ENCODE results near the gene RNF32. TPM values are rescaled to one million over a fixed set of nuclear protein-coding genes. Genes with fewer than 3 reads are reported as not detected.

Gene RNF32
- polyA plus RNA-seq, 1 donor (not counting 4 experiments of a cell fraction or from before 2014, with no cell fraction given), result 0.34 TPM

GRCh38 chr7:156703773-156704482 lies 63.4 kb downstream of the RNF32 start:
- Histone ChIP-seq H3K4me2 (ENCODE audit: control insufficient read depth, extremely low read depth, insufficient read depth, low read depth, low read length) (no peak overlapping the region), H3K4me1 (ENCODE audit: control insufficient read depth, extremely low read depth, insufficient read depth, low read length) (no peaks in the 10 kb centered on the region), H3K9me3 (ENCODE audit: control insufficient read depth, low read depth, low read length) (no peaks in the 10 kb centered on the region), H3K9ac (ENCODE audit: control insufficient read depth, extremely low read depth, insufficient read depth, low read length) (no peak overlapping the region), H3K79me2 (ENCODE audit: control insufficient read depth, insufficient read depth, low read length) (no peaks in the 10 kb centered on the region), H2AFZ (ENCODE audit: control insufficient read depth, low read length) (no peak overlapping the region), H3K27me3 (ENCODE audit: control insufficient read depth, extremely low read depth, insufficient read depth, low read length) (no peaks in the 10 kb centered on the region), H3K9me1 (ENCODE audit: control insufficient read depth, extremely low read depth, insufficient read depth, low read length) (no peaks in the 10 kb centered on the region), H3K27ac (ENCODE audit: control insufficient read depth, insufficient read depth, low read length) (no peak overlapping the region), H4K20me1 (ENCODE audit: control insufficient read depth, extremely low read depth, insufficient read depth, low read length) (no peaks in the 10 kb centered on the region), H3K36me3 (ENCODE audit: control insufficient read depth in 2 of 2, extremely low read depth in 1 of 2, insufficient read depth in 2 of 2, low read length in 2 of 2) (no peaks in the 10 kb centered on the region), H3K4me3 (ENCODE audit: control insufficient read depth in 2 of 3, extremely low read depth in 1 of 3, insufficient read depth in 2 of 3, low read depth in 1 of 3, low read length in 3 of 3) (no peak overlapping the region)
- dilution Hi-C loops (cut with MboI; ENCODE audit: extremely low pct_ligation_motif_present, low sequenced_read_pairs), result no loop called here
- DNase-seq (ENCODE audit: low read depth, low spot score) (no peak), FAIRE-seq (no peak)
- TF ChIP-seq EZH2 (IDR thresholded peaks at IDR 0.05; ENCODE audit: low read length), result no peak
- TF ChIP-seq, protein P1, sequence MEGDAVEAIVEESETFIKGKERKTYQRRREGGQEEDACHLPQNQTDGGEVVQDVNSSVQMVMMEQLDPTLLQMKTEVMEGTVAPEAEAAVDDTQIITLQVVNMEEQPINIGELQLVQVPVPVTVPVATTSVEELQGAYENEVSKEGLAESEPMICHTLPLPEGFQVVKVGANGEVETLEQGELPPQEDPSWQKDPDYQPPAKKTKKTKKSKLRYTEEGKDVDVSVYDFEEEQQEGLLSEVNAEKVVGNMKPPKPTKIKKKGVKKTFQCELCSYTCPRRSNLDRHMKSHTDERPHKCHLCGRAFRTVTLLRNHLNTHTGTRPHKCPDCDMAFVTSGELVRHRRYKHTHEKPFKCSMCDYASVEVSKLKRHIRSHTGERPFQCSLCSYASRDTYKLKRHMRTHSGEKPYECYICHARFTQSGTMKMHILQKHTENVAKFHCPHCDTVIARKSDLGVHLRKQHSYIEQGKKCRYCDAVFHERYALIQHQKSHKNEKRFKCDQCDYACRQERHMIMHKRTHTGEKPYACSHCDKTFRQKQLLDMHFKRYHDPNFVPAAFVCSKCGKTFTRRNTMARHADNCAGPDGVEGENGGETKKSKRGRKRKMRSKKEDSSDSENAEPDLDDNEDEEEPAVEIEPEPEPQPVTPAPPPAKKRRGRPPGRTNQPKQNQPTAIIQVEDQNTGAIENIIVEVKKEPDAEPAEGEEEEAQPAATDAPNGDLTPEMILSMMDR (optimal IDR thresholded peaks at IDR 0.05 in 1 of 3, IDR thresholded peaks at IDR 0.05 in 1 of 3, conservative IDR thresholded peaks at IDR 0.05 in 1 of 3; ENCODE audit: extremely low read depth in 1 of 3, insufficient read depth in 2 of 3, low read length in 3 of 3), result no peak

GRCh38 chr7:156722043-156722826 lies 81.7 kb downstream of the RNF32 start:
- Histone ChIP-seq H3K27me3 (ENCODE audit: control insufficient read depth, extremely low read depth, insufficient read depth, low read length) (no peaks in the 10 kb centered on the region), H3K36me3 (ENCODE audit: control insufficient read depth in 2 of 2, extremely low read depth in 1 of 2, insufficient read depth in 2 of 2, low read length in 2 of 2) (no peaks in the 10 kb centered on the region), H3K4me3 (ENCODE audit: control insufficient read depth in 2 of 3, extremely low read depth in 1 of 3, insufficient read depth in 2 of 3, low read depth in 1 of 3, low read length in 3 of 3) (no peak overlapping the region), H3K9ac (ENCODE audit: control insufficient read depth, extremely low read depth, insufficient read depth, low read length) (no peak overlapping the region), H2AFZ (ENCODE audit: control insufficient read depth, low read length) (no peak overlapping the region), H4K20me1 (ENCODE audit: control insufficient read depth, extremely low read depth, insufficient read depth, low read length) (no peaks in the 10 kb centered on the region), H3K27ac (ENCODE audit: control insufficient read depth, insufficient read depth, low read length) (no peak overlapping the region), H3K9me3 (ENCODE audit: control insufficient read depth, low read depth, low read length) (no peaks in the 10 kb centered on the region), H3K4me2 (ENCODE audit: control insufficient read depth, extremely low read depth, insufficient read depth, low read depth, low read length) (no peak overlapping the region), H3K9me1 (ENCODE audit: control insufficient read depth, extremely low read depth, insufficient read depth, low read length) (no peaks in the 10 kb centered on the region), H3K79me2 (ENCODE audit: control insufficient read depth, insufficient read depth, low read length) (no peaks in the 10 kb centered on the region), H3K4me1 (ENCODE audit: control insufficient read depth, extremely low read depth, insufficient read depth, low read length) (no peaks in the 10 kb centered on the region)
- dilution Hi-C loops (cut with MboI; ENCODE audit: extremely low pct_ligation_motif_present, low sequenced_read_pairs), result no loop called here
- DNase-seq (ENCODE audit: low read depth, low spot score), result no peak
- TF ChIP-seq, protein P1 (optimal IDR thresholded peaks at IDR 0.05 in 1 of 3, IDR thresholded peaks at IDR 0.05 in 1 of 3, conservative IDR thresholded peaks at IDR 0.05 in 1 of 3; ENCODE audit: extremely low read depth in 1 of 3, insufficient read depth in 2 of 3, low read length in 3 of 3), result no peak
- TF ChIP-seq EZH2 (IDR thresholded peaks at IDR 0.05; ENCODE audit: low read length), result no peak
- no peak for FAIRE-seq
